ENCODE measurements around the gene BID. TPM values are rescaled to one million over a fixed set of nuclear protein-coding genes. Genes with fewer than 3 reads are reported as not detected.
A peak's percentile ranks its signal among the peaks of the same experiment; 100 is the strongest.

The BID gene
- total RNA-seq, 1 experiment from 2014 or later: 23.2 TPM

- H2BK15ac ChIP-seq (ENCODE audit: low read depth, low read length): no peak overlapping the region
Measured at GRCh38 chr22:17741866-17742526, 32.3 kb downstream of the BID start.

More at GRCh38 chr22:17741866-17742526, 32.3 kb downstream of the BID start:
- no CpG with 5 or more reads among the region's 18 CpGs for WGBS (ENCODE audit: extremely low coverage, insufficient read length, low lambda C conversion rate)
- H2AK5ac ChIP-seq (ENCODE audit: insufficient read length, low read length): no peak overlapping the region
- no peak overlapping the region for H3K4ac ChIP-seq (ENCODE audit: low read depth, low read length)
- DNase-seq: no peak
- Mint-ChIP-seq H3K4me1 (peaks cover 13 to 22% of the 10 kb centered on the region in 2 experiments), H3K36me3 (ENCODE audit: insufficient read depth in 1 of 3, low read depth in 3 of 3) (peaks cover 0 to 7% (median 0%) of the 10 kb centered on the region in 3 experiments; a peak in 4 of 7 replicates), H3K27me3 (ENCODE audit: low read depth) (no peaks in the 10 kb centered on the region; the same call in 1 of the 2 replicates), H3K4me3 (no peak overlapping the region), H3K27ac (peak overlapping the region in 2 of 3 experiments; percentile 6 to 88; a peak in 3 of 7 replicates), H3K9me3 (peaks cover 0 to 2% of the 10 kb centered on the region in 2 experiments; a peak in 1 of 5 replicates)
- no peak overlapping the region for H2AFZ ChIP-seq (ENCODE audit: low read length)
- no peak overlapping the region for H2BK5ac ChIP-seq (ENCODE audit: insufficient read length, low read length)
- H3K4me1 ChIP-seq (ENCODE audit: insufficient read depth, low read length): no peaks in the 10 kb centered on the region
- no peak overlapping the region for H3K4me2 ChIP-seq (ENCODE audit: insufficient read depth, insufficient read length, low read length)
- no peak overlapping the region for H2BK120ac ChIP-seq (ENCODE audit: low read depth, low read length, poor library complexity, severe bottlenecking)
- peaks cover 2% of the 10 kb centered on the region for H4K20me1 ChIP-seq (ENCODE audit: control insufficient read depth, insufficient read depth, insufficient read length)
- no peak overlapping the region for H4K91ac ChIP-seq (ENCODE audit: insufficient read length, low read depth, low read length)
- H3K27me3 ChIP-seq (ENCODE audit: insufficient read depth, low read length): no peaks in the 10 kb centered on the region
- H3K79me1 ChIP-seq (ENCODE audit: insufficient read depth, low read depth, low read length, poor library complexity, severe bottlenecking): no peaks in the 10 kb centered on the region
- H3K79me2 ChIP-seq (ENCODE audit: insufficient read depth, low read length): no peaks in the 10 kb centered on the region
- no peak overlapping the region for H2BK20ac ChIP-seq (ENCODE audit: low read depth, low read length, poor library complexity, severe bottlenecking)
- no peak overlapping the region for H4K8ac ChIP-seq (replicated peaks; ENCODE audit: insufficient read length, low read depth, low read length)
- H2BK12ac ChIP-seq (ENCODE audit: insufficient read length, low read depth, low read length): no peak overlapping the region
- no peak overlapping the region for H3K56ac ChIP-seq (ENCODE audit: insufficient read length, low read depth, low read length)
- H3K23ac ChIP-seq (ENCODE audit: insufficient read length, low read depth, low read length): no peak overlapping the region
- H3K9me3 ChIP-seq (ENCODE audit: control insufficient read depth, low read depth, low read length): no peaks in the 10 kb centered on the region
- H3K18ac ChIP-seq (ENCODE audit: insufficient read length, low read depth, low read length): no peak overlapping the region
- no peak overlapping the region for H3K9ac ChIP-seq (ENCODE audit: extremely low read depth, insufficient read length, low read length)
- no peak overlapping the region for H4K5ac ChIP-seq (ENCODE audit: insufficient read length, low read depth, low read length)
- H3K14ac ChIP-seq (ENCODE audit: insufficient read depth, low read length): no peak overlapping the region
- H3K23me2 ChIP-seq (ENCODE audit: insufficient read length, low read depth, low read length, poor library complexity, severe bottlenecking): no peaks in the 10 kb centered on the region
- TF ChIP-seq CTCF (conservative IDR thresholded peaks at IDR 0.05): no peak
- H3K27ac ChIP-seq (ENCODE audit: insufficient read length, low read depth, low read length): no peak overlapping the region
- no peak overlapping the region for H3T11ph ChIP-seq (ENCODE audit: low read length)

Data from H9 (cell line).